NCI-H526 (cell line): Measurements from ENCODE around the gene CCDC102A.
"Not testable (repeated sequence)": the region's sequence is repeated elsewhere in the genome, so short reads cannot be mapped to it uniquely, and the experiment has no call there.

ENCODE experiments used
- DNase-seq, 2 experiments: peaks; one replicate each; lab custom pipeline; 2025; lab: John Stamatoyannopoulos, UW

The CCDC102A gene

DNA sequence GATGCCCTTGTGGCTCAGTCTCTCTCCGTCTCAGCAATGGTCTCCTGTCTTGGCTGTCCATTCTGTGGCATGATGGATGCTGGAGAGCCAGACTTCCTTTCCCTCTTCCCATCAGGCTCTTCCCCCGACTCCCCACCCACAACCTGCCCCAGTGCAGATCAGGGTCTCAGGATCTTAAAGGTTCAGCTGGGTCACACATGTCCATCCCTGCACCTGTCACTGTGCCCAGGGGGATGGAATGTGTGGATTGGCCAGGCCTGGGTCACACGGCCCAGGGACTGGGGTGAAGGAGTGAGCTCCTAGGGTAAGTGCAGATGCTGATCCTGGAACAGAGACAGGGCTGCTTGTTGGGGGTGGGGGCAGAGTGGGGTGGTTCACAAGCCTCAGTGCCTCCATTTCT is 29.1 kb upstream of the CCDC102A start:
- no peak for DNase-seq

DNA sequence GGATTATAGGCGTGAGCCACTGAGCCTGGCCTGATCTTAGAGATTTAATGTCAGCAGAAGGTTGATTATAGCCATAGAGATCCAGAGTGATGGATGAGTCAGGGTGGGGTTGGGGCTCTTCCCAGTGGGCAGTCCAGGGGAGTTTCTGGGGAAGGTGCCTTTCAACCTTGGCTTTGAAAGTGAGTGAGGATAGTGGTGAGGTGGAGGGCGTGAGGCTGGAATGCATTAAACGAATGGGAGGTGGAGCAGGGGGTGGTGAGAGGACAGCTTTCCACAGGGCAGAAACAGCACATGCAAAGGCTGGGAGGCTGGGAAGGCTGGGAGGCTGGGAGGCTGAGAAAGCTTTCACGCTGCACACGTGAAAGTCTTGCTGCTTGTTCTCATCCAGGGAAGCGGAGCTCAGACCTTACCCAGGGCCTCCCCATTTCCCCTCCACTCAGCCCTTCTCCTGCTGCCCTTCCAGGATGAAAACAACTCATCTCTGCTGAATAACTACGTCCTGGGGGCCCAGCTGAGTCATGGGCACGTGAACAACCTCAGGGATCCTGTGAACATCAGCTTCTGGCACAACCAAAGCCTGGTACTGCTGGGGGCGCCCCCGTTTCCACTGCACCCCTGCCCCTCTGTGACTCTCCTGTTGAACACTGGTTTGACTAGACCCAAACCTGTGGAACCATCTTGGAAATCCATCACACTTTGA is 28.4 kb upstream of the CCDC102A start:
- no peak for DNase-seq

DNA sequence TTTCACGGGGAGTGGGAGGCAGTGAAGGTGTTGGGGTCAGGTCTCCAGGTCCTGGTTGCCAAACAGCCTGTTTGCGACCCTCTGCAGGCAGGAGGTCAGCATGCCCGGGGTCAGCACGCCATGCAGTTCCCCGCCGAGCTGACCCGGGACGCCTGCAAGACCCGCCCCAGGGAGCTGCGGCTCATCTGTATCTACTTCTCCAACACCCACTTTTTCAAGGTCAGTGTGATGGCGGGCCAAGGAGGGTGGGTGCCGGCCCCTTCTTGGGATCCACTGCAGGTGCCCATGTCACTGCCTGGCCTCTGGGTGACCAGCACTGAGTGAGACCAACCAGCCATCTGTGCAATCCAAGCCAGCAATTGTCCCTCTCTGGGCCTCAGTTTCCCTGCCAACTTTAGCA is 27.4 kb upstream of the CCDC102A start:
- DNase-seq: no peak

DNA sequence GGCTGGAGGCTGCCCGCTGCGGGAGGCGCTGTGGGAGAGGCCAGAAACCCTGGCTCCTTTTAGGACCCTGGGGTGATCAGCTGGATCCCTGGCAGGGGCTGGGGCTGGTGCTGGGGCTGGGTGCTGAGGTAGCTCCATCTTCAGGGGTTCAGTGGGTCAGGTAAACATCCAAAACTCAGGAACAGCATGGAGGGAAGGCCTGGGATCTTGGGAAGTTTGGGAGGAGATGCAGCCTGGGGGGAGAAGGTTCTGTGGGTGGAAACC is 27.0 kb upstream of the CCDC102A start:
- DNase-seq: no peak

DNA sequence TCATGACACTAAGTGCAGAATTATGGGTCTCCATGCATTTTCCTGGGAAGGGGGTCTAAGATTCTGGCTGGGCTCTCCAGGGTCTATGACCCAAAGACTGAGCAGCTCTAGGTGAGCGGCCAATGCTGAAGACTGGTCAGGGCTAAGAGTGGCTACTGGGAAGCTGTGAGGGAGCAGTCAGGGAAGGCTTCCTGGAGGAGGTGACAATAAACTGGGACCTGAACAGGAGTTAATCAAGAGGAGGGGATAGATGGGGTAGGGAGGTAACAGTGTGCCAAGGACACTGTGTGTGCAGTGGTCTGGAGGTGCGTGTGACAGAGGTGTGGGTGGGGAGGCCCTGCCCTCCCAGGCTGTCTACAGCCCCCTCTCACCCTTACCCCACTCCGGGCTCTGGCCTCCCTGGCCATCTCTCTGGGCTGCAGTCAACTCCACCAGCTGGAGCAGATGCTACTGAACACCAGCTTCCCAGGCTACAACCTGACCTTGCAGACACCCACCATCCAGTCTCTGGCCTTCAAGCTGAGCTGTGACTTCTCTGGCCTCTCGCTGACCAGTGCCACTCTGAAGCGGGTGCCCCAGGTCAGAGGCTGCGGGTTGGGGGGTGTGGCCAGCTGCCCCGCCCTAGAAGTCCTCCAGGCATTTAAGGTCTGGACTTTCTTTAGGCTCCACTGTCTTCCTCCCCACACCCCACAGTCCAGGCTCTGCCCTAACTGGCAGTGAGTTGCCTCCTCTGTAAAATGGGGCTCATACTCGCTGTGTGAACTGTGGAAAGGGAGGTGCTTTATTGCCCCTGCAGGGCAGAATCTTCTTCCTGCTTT is 26.5 kb upstream of the CCDC102A start:
- DNase-seq: no peak

DNA sequence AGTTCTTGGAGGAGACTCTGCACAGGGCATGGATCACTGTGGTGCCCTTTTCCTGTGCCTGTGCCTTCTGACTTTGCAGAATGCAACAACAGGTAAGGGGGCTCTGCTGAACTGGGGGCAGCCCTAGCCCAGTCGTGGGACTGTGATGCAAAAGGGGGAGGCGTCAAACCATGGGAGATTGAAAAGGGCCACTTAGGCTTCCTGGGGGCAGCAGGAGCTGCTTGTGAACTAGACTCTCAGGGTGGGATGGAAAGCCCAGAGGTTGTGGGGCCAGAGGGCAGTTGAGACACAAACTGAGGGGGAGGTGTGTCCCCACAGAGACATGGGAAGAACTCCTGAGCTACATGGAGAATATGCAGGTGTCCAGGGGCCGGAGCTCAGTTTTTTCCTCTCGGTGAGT is 25.7 kb upstream of the CCDC102A start:
- no peak for DNase-seq

DNA sequence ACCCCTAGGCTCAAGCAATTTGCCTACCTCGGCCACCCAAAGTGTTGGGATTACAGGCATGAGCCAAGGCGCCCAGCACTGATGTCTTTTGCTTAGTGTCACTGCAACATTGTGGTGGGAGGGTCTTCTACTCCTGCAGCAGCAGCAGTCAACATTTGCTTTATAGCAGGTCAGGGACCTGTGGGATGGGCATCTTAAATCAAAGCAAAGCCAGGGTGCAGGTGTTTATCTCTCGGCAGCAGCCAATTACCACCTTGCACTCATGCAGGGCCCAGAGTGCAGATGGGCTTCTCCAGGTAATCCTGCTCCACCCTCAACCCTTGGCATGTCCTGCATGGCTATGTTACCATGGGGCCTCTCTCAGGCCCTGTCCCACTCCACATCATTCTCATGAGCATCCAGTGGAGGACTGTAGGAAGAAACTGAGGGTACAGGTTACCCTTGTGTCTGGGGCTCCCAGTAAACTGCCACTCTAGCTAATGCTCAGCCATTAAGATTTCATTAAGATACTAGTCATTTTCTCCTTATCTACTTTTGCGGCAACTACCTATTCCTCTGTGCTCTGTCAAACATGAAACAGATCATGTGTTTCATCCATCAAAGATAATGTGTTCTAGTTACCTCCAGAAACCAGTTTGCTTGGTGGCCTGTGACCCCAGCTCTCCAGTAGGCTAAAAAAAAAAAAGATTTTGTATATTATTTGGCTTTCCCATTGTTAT is 22.9 kb upstream of the CCDC102A start:
- DNase-seq: no peak

DNA sequence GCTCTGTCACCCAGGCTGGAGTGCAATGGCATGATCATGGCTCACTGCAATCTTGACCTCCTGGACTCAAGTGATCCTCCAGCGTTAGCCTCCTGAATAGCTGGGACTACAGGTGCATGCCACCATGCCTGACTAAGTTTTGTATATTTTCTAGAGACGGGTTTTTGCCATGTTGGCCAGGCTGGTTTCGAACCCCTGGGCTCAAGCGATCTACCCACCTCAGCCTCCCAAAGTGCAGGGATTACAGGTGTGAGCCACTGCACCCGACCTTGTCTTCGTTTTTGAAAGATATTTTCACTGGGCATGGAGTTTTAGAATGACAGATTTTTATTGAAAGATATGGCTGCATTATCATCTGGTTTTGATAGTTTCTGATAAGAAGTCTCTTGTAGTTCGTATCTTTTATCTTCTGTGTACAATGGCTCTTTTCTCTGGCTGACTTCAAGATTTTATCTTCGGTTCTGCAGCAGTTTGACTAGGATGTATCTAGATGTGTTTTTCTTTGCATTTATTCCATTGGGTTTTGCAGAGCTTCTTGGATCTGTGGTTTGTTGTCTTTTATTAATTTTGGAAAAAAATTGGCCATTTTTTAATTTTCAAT is 20.7 kb upstream of the CCDC102A start:
- no peak for DNase-seq

DNA sequence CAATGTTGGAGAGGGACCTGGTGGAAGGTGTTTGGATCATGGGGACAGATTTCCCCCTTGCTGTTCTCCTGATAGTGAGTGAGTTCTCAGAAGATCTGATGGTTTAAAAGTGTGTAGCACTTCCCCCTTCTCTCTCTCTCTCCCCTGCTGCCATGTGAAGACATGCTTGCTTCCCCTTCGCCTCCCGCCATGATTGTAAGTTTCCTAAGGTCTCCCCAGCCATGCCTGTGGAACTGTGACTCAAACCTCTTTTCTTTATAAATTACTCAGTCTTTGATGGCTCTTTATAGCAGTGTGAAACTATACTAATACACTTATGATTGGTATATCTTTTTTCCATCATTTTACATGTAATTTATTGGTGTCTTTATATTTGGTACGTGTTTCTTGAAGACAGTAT is 19.5 kb upstream of the CCDC102A start:
- no peak for DNase-seq

DNA sequence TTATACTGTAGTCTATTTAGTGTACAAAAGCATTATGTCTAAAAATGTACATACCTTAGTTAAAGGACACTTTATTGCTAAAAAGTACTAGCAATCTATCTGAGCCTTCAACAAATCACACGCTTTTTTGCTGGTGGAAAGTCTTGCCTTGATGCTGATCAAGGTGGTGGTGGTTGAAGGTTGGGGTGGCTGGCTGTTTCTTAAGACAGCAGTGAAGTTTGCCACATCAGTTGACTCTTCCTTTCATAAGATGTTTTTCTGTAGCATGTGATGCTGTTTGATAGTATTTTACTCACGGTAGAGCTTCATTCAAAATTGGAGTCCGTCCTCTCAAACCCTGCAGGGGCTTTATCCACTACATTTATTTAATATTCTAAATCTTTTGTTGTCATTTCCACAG is 14.7 kb upstream of the CCDC102A start:
- no peak for DNase-seq

DNA sequence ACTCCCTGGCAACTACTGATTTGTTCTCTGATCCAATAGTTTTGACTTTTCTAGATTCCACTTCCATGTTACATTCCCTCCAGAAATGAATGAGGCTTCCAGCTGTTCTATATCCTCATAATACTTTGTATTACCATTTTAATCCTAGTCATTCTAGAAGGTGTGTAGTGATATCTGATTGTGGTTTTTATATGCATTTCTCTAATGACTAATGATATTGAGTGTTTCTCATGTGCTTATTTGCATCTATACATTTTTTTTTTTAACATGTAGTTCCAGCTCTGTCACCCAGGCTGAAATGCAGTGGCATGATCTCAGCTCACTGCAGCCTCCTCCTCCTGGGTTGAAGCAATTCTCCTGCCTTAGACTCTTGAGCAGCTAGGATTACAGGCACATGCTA is 13.4 kb upstream of the CCDC102A start:
- DNase-seq: no peak

DNA sequence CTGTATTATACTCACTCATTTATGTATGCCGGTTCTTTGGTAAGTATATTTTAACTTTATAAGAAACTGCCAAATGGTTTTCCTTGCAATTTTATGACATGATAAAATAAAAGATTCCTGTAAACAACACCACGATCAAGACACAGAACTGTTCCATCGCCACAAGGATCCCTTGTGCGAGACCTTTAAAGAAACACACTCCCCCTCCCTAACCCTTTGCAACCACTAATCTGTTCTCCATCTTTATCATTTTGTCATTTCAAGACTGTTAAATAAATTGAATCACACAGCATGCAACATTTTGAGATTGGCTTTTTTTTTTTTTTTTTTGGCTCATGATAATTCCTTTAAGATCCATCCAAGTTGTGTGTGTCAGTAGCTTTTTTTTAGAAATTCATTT is 12.0 kb upstream of the CCDC102A start:
- DNase-seq: no peak

DNA sequence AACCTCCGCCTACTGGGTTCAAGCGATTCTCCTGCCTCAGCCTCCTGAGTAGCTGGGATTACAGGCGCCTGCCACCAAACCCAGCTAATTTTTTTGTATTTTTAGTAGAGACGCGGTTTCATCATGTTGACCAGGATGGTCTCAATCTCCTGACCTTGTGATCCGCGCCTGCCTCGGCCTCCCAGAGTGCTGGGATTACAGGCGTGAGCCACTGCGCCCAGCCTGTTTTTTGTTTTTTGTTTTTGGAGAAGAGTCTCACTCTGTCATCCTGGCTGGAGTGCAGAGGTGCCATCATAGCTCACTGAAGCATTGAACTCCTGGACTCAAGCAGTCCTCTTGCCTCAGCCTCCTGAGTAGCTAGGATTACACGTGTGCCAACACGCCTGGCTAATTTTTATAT is 11.2 kb upstream of the CCDC102A start:
- DNase-seq: not testable (repeated sequence)

DNA sequence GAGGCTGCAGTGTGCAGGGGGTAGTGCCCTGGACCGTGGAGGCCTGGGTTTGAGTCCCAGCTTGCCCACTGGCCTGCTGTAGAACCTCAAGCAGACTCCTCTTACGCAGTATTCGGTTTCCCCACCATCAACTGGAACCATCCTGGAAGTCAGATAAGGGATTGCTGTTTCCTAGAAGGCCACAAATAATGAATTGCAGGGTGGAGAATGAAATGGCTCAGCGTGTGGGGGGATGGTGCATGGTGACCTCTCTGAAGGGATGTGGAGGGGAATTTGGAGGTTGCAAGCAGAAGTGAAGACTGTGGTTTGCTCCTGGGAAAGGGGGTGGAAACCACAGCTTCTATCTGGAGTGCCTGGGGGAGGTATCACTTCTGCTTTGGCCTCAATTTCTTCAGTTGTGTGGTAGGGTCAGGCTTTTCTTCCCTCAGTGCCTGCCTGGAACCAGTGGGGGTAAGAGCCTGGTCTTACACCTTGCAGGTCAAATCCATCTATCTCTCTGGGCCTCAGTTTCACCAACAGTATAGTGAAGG is 7.8 kb upstream of the CCDC102A start:
- no peak for DNase-seq

DNA sequence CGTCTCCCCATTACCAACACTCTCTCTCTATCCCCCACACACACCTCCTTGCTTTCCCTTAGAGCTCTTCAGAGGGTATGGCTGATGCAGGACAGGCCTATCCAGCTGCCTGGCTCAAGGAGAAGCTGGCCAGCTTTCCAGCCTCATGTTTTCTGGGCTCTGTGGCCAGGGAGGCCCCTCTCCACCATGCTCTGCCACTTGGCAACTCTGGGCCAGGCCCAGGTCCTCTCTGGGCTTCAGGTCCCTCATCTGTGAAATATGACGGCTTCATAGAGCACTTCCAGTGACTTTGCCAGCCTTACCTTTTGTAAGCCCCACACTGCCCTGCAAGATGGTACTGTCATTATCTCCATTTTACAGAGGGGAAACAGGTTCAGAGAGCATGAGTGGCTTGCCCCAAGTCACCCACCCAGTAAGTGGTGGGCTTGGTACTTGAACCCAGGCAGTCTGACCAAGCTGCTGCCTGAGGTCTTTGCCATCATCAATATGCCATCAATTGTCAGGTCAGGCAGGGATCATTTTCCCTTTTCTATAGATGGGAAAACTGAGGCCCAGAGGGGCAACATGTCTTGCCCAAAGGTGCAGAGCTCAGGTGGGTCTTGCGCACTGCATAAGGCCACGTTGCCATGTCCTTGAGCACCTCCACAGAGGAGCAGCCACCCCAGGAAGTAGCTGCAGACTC is 5.5 kb upstream of the CCDC102A start:
- no peak for DNase-seq

DNA sequence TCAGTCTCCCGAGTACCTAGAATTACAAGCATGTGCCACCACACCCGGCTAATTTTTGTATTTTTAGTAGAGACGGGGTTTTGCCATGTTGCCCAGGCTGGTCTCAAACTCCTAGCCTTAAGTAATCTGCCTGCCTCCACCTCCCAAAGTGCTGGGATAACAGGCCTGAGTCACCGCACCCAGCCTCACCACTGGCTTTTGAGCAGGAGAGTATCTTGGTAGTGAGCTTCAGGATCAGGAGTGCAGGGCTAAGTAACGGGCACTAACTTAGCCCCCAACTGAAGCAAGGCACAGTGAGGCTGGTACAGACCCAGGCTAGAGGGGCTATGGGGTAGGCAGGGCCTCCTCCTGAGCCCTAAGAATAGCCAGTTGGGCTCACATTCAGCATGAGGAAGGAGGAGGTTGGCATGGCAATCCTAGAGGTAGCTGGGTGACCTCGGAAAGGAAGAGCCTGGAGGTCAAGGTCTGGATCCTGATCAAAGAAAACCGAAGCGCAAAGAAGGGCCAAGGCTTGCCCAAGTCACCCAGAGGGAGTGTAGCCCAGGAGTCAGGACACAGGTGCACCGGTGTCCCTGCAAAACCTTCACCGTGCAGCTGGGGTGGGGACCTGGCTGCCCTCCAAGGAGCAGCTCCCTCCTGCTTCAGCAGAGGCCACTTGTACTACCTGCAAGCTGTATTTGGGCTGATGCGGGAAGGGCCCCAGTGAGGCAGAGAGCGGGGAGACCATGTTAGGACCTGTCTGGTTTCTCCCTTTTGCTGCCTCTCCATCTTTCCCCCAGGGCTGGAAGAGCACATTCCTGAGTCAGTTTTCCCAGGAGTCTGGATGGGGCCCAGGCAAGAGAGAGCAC is 4.8 kb upstream of the CCDC102A start:
- DNase-seq: no peak

DNA sequence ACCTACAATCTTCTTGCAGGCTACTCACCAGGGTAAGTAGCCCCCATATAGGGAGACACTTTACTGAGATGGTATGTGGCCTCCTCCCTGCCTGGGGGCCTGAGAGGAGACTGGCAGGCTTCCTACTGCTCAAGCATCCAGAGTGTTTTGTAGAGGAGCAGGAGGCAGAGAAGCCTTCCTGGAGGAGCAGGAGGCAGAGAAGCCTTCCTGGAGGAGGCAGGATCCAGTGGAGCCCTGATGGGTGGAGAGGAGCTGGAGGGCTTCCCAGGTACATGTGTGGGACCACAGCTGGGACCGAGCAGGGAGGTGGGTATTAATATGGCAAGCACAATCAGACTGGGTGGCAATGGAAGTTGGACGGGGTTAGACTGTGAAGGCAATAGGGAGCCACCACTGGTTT is 4.0 kb upstream of the CCDC102A start:
- no peak for DNase-seq

DNA sequence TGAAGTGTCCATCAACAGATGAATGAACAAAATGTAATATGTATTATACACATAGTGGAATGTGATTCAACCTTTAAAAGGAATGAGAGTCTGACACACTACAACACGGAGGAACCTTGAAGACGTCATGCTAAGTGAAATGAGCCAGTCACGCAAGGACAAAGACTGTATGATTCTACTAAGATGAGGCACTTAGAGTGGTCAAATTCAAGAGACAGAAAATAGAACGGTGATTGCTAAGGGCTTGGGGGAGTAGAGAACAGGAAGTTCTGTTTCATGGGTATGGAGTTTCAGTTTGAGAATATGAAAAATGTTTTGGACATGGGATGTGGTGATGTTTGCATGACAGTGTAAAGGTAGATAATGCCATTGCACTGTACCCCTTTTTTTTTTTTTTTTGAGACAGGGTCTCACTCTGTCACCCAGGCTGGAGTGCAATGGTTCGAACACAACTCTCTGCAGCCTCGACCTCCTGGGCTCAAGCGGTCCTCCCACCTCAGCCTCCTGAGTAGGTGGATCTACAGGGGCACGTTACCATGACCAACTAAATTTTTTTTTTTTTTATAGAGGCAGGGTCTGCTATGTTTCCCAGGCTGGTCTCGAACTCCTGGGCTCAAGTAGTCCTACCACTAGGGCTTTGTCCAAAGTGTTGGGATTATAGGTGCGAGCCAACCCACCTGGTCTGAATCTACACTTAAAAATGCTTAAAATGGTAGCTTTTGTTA is 2.9 kb upstream of the CCDC102A start:
- no peak for DNase-seq

DNA sequence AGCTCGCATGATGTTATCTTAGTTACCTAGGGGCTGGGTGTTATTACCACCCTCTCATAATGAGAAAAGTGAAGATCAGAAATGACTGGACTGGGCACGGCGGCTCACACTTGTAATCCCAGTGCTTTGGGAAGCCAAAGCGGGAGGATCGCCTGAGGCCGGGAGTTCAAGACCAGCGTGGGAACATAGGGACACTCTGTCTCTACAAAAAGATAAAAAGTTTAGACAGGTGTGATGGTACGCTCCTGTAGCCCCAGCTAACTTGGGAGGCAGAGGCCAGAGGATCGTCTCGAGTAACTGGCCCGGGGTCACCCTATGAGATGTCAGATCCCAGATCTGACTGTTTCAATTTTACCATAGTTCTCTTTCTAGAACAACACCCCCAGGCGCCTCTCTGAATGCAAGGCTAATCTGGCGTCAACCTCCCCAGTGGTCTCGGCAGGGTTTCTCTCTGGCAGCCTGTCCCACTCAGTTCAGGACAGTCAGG is 1.9 kb upstream of the CCDC102A start:
- peak in 1 of 2 experiments; percentile 61 for DNase-seq

DNA sequence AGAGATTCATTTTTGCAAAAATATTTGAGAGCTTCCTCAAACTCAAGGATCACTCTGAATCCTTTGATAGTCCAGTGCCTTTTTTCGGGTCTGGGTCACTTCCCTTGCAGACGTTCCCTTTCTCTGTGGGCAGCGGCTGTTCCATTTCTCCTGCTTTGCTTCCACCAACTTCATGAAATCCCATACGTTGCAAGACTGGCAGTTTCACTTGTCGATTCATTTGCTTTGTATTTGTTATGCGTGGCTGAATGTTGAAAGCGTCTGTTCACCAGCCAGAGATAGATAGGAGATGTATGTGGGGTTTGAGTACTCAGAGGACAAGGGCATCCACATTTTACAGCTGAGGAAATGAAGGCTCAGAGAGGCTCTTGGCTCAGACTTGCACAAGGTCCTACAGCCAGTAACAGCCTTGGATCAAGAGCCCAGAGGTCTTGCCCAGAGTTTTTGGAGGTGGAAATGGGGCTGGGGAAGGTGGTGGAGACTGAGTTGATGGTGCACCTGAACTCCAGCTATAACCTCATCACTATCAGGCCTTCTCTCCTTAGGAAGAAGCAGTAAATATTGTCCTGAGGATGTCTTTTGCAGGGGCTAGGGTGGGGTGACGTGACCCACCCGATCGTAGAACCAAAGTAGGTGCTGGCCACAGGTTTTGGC is 1.3 kb upstream of the CCDC102A start:
- peak; percentile 80 to 85 for DNase-seq
